ENCODE measurements around the gene ZNF470.

Gene ZNF470

GRCh38 chr19:56567274-56568120 lies at the start of gene ZNF470:
TSS of gene ZNF470 (plus strand) at chr19:56567468. CDS start at chr19:56570312, 2,844 bp downstream.
- peak; percentile 91 for DNase-seq

DNA sequence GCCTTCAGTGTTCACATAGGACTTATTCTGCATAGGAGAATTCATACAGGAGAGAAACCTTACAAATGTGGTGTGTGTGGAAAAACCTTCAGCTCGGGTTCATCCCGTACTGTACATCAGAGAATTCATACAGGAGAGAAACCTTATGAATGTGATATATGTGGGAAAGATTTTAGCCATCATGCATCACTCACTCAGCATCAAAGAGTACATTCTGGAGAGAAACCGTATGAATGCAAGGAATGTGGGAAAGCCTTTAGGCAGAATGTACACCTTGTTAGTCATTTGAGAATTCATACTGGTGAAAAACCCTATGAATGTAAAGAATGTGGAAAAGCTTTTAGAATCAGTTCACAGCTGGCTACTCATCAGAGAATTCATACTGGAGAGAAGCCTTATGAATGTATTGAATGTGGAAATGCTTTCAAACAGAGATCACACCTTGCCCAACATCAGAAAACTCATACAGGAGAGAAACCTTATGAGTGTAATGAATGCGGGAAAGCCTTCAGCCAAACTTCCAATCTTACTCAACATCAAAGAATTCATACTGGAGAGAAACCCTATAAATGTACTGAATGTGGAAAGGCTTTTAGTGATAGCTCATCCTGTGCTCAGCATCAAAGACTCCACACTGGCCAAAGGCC lies 41.9 kb upstream of the ZNF470 start:
- no peak for DNase-seq

DNA sequence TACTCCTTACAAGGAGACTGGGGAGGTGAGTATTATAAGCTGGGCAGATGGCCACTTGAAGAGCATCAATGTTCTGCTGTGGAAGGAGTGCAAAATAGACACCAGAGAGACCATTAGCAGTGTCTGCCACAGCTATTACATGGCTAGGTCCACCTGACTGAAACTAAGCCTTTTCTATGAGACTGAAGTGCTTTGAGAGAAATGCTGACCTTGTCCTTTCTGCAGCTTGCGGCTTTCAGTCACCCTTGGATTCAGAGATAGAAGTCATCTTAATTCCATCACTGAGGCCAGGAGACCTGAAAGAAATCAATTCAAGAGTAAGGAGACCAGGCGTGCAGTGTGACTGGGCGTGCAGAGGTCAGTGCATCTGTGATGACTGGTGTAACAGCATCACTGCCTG lies 29.8 kb upstream of the ZNF470 start:
- DNase-seq, result no peak

DNA sequence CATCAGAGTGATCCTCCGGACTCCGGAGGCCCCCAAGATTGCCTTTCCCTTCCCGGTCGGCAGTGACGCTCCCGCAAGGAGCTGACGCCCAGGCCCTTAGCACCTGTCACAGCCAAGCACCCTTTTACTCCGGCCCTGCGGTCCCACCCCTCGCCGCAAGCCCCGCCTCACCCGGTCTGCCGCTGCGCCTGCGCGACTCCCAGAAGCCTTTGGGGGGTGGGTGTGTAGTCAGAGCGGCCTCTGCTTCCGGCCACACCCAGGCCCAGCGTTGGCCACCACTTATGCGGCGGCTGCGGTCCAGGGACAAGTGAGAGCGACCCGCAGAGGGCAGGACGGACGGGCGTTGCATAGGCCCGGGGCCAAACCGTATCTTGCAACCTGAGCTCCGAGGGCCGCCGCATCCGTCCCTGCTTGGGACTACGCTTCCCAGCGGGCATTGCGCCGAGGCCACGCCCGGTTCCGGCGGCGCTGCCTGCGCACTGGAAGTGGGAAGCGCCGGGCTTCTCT lies 29.0 kb upstream of the ZNF470 start:
- DNase-seq, result peak; percentile 87

- DNase-seq, result peak; percentile 81
These were observed 28.5 kb upstream of the ZNF470 start, which contains the start of gene ZFP28 for GRCh38 chr19:56538761-56539263. TSS of gene ZFP28 (plus strand) at chr19:56538948. CDS start at chr19:56539019, 71 bp downstream.

GRCh38 chr19:56543776-56544175 lies 23.5 kb upstream of the ZNF470 start:
- DNase-seq, result no peak

GRCh38 chr19:56547535-56547934 lies 19.7 kb upstream of the ZNF470 start:
- DNase-seq, result no peak

GRCh38 chr19:56554272-56554869 lies 12.9 kb upstream of the ZNF470 start:
- no peak for DNase-seq

DNA sequence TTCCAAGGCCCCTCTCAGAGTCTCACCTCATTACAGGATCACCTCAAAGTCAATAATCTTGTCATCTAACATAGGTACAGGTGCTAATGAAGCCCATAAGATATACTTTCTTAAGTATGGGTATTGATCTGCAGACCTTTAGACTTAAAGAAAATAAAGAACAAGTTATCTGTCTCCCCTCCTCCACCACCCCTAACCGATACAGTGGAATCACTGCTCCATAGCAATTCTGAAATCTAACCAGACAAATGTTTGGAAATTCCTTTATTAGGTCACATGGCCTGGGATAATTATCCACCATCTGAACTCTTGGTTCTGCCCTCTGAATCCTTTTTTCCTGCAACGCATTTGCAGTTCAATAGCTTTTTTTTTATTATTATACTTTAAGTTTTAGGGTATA lies 4.5 kb upstream of the ZNF470 start:
- DNase-seq, result no peak

DNA sequence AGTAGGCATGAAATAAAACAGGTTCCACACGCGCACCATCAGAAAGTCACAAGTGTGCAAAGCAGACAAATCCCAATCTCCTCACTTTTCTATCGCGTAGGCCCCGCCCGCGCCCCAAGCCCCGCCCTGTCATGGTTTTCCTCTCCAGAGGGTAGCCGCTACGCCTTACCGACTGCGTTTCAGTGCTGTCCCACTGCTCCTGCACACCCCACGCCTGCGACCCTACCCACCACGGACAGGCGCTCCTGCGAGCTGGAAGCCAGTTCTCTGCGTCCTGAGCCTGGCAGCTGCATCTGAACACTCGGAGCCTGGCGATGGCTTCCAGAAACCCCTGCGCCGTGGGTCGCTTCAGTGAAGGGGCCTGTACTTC lies 379 bp upstream of the ZNF470 start:
- peak; percentile 30 for DNase-seq

- DNase-seq, result no peak
These were observed 5.3 kb downstream of the ZNF470 start for GRCh38 chr19:56572589-56572988.

- DNase-seq, result no peak
These were observed 6.6 kb downstream of the ZNF470 start for GRCh38 chr19:56573914-56574313.

DNA sequence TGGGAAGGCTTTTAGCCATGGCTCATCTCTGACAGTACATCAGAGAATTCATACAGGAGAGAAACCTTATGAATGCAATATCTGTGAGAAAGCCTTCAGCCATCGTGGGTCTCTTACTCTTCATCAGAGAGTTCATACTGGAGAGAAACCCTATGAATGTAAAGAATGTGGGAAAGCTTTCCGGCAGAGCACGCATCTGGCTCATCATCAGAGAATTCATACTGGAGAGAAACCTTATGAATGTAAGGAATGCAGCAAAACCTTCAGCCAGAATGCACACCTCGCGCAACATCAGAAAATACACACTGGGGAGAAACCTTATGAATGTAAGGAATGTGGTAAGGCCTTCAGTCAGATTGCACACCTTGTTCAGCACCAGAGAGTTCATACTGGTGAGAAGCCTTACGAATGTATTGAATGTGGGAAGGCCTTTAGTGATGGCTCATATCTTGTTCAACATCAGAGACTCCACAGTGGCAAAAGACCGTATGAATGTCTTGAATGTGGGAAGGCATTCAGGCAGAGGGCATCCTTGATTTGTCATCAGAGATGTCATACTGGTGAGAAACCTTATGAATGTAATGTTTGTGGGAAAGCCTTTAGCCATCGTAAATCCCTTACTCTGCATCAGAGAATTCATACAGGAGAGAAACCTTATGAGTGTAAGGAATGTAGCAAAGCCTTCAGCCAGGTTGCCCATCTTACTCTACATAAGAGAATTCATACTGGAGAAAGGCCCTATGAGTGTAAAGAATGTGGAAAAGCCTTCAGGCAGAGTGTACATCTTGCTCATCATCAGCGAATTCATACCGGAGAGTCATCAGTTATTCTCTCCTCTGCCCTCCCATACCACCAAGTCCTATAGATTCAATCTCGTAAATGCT lies 10.7 kb downstream of the ZNF470 start:
- no peak for DNase-seq

- no peak for DNase-seq
These were observed 27.1 kb downstream of the ZNF470 start for GRCh38 chr19:56594446-56594782.

DNA sequence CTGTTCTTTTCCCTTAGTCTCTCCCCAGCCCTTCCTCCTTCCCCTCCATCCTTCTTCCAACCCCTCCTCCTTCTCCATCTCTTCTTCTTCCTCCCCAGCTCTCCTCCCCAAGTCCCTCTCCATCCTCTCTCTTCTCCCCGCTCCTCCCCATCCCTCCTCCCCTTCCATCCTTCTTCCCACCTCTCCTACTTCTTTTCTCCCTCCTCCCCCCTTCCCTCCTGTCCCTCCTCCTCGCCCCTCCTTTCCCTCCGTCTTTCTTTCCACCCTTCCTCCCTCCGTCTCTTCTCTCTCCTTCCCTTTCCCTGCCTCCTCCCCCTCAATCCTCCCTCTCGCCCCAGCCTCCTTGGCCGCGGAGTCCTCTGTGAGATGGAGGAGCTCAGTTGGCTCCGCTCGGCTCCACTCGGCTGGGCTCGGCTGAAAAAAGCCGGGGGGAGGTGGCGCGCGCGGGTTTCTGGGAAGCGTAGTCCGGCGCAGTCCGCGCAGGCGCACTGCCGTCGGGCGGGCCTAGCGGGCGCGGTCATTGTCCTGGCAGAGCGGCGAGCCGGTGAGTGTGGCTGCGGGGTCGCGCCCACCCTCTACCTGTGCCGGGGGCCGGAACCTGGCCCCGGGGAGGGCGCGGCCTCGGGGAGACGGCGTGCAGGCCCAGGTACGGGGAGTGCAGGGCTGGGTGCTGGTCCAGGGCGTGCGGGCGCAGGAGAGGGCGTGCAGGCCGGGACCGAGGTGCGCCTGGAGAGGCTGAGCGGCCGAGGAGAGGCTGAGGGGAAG lies 27.7 kb downstream of the ZNF470 start, which contains the start of gene ZNF71:
Gene ZNF71 (plus strand): TSS at position 520 of the 765 bp plus-strand sequence. CDS start 6,257 bp downstream, outside the sequence.
- DNase-seq, result peak; percentile 83

- DNase-seq, result no peak
These were observed 28.3 kb downstream of the ZNF470 start for GRCh38 chr19:56595548-56595899.

GRCh38 chr19:56596676-56597075 lies 29.4 kb downstream of the ZNF470 start:
- no peak for DNase-seq

DNA sequence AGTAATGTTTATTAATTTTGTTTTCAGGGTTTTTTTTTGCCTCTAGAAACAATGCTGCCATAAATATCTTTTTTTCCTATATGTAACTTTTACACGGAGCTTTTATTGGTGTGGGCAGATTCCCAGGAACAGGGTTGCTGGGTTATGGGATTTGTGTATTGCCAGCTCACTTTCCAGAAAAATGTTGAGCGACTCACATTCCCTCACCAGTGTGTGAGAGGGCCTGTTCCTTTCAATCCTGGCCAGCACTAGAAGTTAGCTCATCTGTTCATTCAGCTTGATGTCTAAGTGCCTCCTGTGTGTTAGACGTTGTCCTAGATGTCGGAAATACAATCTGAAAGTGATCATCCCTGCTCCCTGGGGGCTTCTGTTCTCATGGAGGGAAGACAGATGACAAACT lies 30.4 kb downstream of the ZNF470 start:
- no peak for DNase-seq

GRCh38 chr19:56601375-56601774 lies 34.1 kb downstream of the ZNF470 start:
- DNase-seq, result no peak

- no peak for DNase-seq
These were observed 36.6 kb downstream of the ZNF470 start for GRCh38 chr19:56603829-56604228.

GRCh38 chr19:56608274-56608964 lies 41.2 kb downstream of the ZNF470 start:
- no peak for DNase-seq

Measured in NCI-H345 (cell line).